Measurements from ENCODE around the gene KRT79.

Gene KRT79

GRCh38 chr12:52873513-52873831 lies 39.4 kb upstream of the KRT79 start:
- no peak overlapping the region for H3K27ac ChIP-seq (ENCODE audit: insufficient read depth, low read depth, low read length, poor library complexity, severe bottlenecking)

GRCh38 chr12:52872644-52873389 lies 38.7 kb upstream of the KRT79 start:
- Histone ChIP-seq H3K9me3 (ENCODE audit: control insufficient read depth, low read length) (no peaks in the 10 kb centered on the region), H3K4me3 (ENCODE audit: insufficient read depth, low read depth, low read length) (no peak overlapping the region), H3K36me3 (ENCODE audit: control insufficient read depth, insufficient read depth, low read length) (no peaks in the 10 kb centered on the region), H3K27me3 (ENCODE audit: control insufficient read depth, insufficient read depth, low read length, poor library complexity, severe bottlenecking) (peaks cover 26% of the 10 kb centered on the region), H3K4me1 (ENCODE audit: control insufficient read depth, insufficient read depth, low read length) (peaks cover 15% of the 10 kb centered on the region), H3K27ac (ENCODE audit: insufficient read depth, low read depth, low read length, poor library complexity, severe bottlenecking) (no peak overlapping the region)
- WGBS, 2 experiments: 83 to 84% methylated on average over 13 of the region's 13 CpGs

More at GRCh38 chr12:52873513-52873831, 39.4 kb upstream of the KRT79 start:
- Histone ChIP-seq H3K36me3 (ENCODE audit: control insufficient read depth, insufficient read depth, low read length) (no peaks in the 10 kb centered on the region), H3K9me3 (ENCODE audit: control insufficient read depth, low read length) (no peaks in the 10 kb centered on the region), H3K4me3 (ENCODE audit: insufficient read depth, low read depth, low read length) (no peak overlapping the region), H3K4me1 (ENCODE audit: control insufficient read depth, insufficient read depth, low read length) (peaks cover 16% of the 10 kb centered on the region), H3K27me3 (ENCODE audit: control insufficient read depth, insufficient read depth, low read length, poor library complexity, severe bottlenecking) (peaks cover 26% of the 10 kb centered on the region)
- 83 to 85% methylated on average over 4 of the region's 4 CpGs for WGBS, 2 experiments

GRCh38 chr12:52871291-52872039 lies 37.4 kb upstream of the KRT79 start:
- WGBS, 2 experiments: 72% methylated on average over 9 of the region's 9 CpGs
- no peaks in the 10 kb centered on the region for H3K36me3 ChIP-seq (ENCODE audit: control insufficient read depth, insufficient read depth, low read length)
- H3K9me3 ChIP-seq (ENCODE audit: control insufficient read depth, low read length): no peaks in the 10 kb centered on the region
- no peak overlapping the region for H3K27ac ChIP-seq (ENCODE audit: insufficient read depth, low read depth, low read length, poor library complexity, severe bottlenecking)
- peaks cover 26% of the 10 kb centered on the region for H3K27me3 ChIP-seq (ENCODE audit: control insufficient read depth, insufficient read depth, low read length, poor library complexity, severe bottlenecking)
- H3K4me3 ChIP-seq (ENCODE audit: insufficient read depth, low read depth, low read length): no peak overlapping the region
- peaks cover 13% of the 10 kb centered on the region for H3K4me1 ChIP-seq (ENCODE audit: control insufficient read depth, insufficient read depth, low read length)

- 37 to 42% methylated on average over 14 of the region's 14 CpGs for WGBS, 2 experiments
- Histone ChIP-seq H3K27me3 (ENCODE audit: control insufficient read depth, insufficient read depth, low read length, poor library complexity, severe bottlenecking) (peaks cover 26% of the 10 kb centered on the region), H3K4me1 (ENCODE audit: control insufficient read depth, insufficient read depth, low read length) (peaks cover 13% of the 10 kb centered on the region), H3K36me3 (ENCODE audit: control insufficient read depth, insufficient read depth, low read length) (no peaks in the 10 kb centered on the region), H3K27ac (ENCODE audit: insufficient read depth, low read depth, low read length, poor library complexity, severe bottlenecking) (no peak overlapping the region), H3K9me3 (ENCODE audit: control insufficient read depth, low read length) (no peaks in the 10 kb centered on the region), H3K4me3 (ENCODE audit: insufficient read depth, low read depth, low read length) (no peak overlapping the region)
Observed at GRCh38 chr12:52870361-52871290, 36.5 kb upstream of the KRT79 start.

- Histone ChIP-seq H3K9me3 (ENCODE audit: control insufficient read depth, low read length) (no peaks in the 10 kb centered on the region), H3K4me1 (ENCODE audit: control insufficient read depth, insufficient read depth, low read length) (no peaks in the 10 kb centered on the region), H3K27ac (ENCODE audit: insufficient read depth, low read depth, low read length, poor library complexity, severe bottlenecking) (no peak overlapping the region), H3K4me3 (ENCODE audit: insufficient read depth, low read depth, low read length) (no peak overlapping the region), H3K36me3 (ENCODE audit: control insufficient read depth, insufficient read depth, low read length) (no peaks in the 10 kb centered on the region), H3K27me3 (ENCODE audit: control insufficient read depth, insufficient read depth, low read length, poor library complexity, severe bottlenecking) (no peaks in the 10 kb centered on the region)
- 75% methylated on average over 9 of the region's 9 CpGs for WGBS, 2 experiments
Observed at GRCh38 chr12:52867642-52868041, 33.5 kb upstream of the KRT79 start.

GRCh38 chr12:52867152-52867551 lies 33.0 kb upstream of the KRT79 start:
- WGBS, 2 experiments: 95 to 96% methylated on average over 4 of the region's 5 CpGs
- no peak overlapping the region for H3K27ac ChIP-seq (ENCODE audit: insufficient read depth, low read depth, low read length, poor library complexity, severe bottlenecking)
- H3K9me3 ChIP-seq (ENCODE audit: control insufficient read depth, low read length): no peaks in the 10 kb centered on the region
- no peaks in the 10 kb centered on the region for H3K4me1 ChIP-seq (ENCODE audit: control insufficient read depth, insufficient read depth, low read length)
- H3K36me3 ChIP-seq (ENCODE audit: control insufficient read depth, insufficient read depth, low read length): no peaks in the 10 kb centered on the region
- H3K4me3 ChIP-seq (ENCODE audit: insufficient read depth, low read depth, low read length): no peak overlapping the region
- H3K27me3 ChIP-seq (ENCODE audit: control insufficient read depth, insufficient read depth, low read length, poor library complexity, severe bottlenecking): no peaks in the 10 kb centered on the region

GRCh38 chr12:52865090-52865944 lies 31.2 kb upstream of the KRT79 start:
- H3K4me1 ChIP-seq (ENCODE audit: control insufficient read depth, insufficient read depth, low read length): no peaks in the 10 kb centered on the region
- no peaks in the 10 kb centered on the region for H3K27me3 ChIP-seq (ENCODE audit: control insufficient read depth, insufficient read depth, low read length, poor library complexity, severe bottlenecking)
- H3K27ac ChIP-seq (ENCODE audit: insufficient read depth, low read depth, low read length, poor library complexity, severe bottlenecking): no peak overlapping the region
- H3K36me3 ChIP-seq (ENCODE audit: control insufficient read depth, insufficient read depth, low read length): no peaks in the 10 kb centered on the region
- 53 to 54% methylated on average over 10 of the region's 10 CpGs for WGBS, 2 experiments
- no peak overlapping the region for H3K4me3 ChIP-seq (ENCODE audit: insufficient read depth, low read depth, low read length)
- no peaks in the 10 kb centered on the region for H3K9me3 ChIP-seq (ENCODE audit: control insufficient read depth, low read length)

- Histone ChIP-seq H3K9me3 (ENCODE audit: control insufficient read depth, low read length) (no peaks in the 10 kb centered on the region), H3K27ac (ENCODE audit: insufficient read depth, low read depth, low read length, poor library complexity, severe bottlenecking) (no peak overlapping the region), H3K4me3 (ENCODE audit: insufficient read depth, low read depth, low read length) (no peak overlapping the region), H3K36me3 (ENCODE audit: control insufficient read depth, insufficient read depth, low read length) (no peaks in the 10 kb centered on the region), H3K27me3 (ENCODE audit: control insufficient read depth, insufficient read depth, low read length, poor library complexity, severe bottlenecking) (no peaks in the 10 kb centered on the region), H3K4me1 (ENCODE audit: control insufficient read depth, insufficient read depth, low read length) (no peaks in the 10 kb centered on the region)
- 86% methylated on average over 2 of the region's 2 CpGs for WGBS, 2 experiments
Observed at GRCh38 chr12:52862023-52862422, 27.9 kb upstream of the KRT79 start.

GRCh38 chr12:52861511-52861910 lies 27.4 kb upstream of the KRT79 start:
- H3K4me3 ChIP-seq (ENCODE audit: insufficient read depth, low read depth, low read length): no peak overlapping the region
- no peaks in the 10 kb centered on the region for H3K9me3 ChIP-seq (ENCODE audit: control insufficient read depth, low read length)
- 91 to 96% methylated on average over 7 of the region's 7 CpGs for WGBS, 2 experiments
- no peaks in the 10 kb centered on the region for H3K27me3 ChIP-seq (ENCODE audit: control insufficient read depth, insufficient read depth, low read length, poor library complexity, severe bottlenecking)
- no peaks in the 10 kb centered on the region for H3K4me1 ChIP-seq (ENCODE audit: control insufficient read depth, insufficient read depth, low read length)
- H3K36me3 ChIP-seq (ENCODE audit: control insufficient read depth, insufficient read depth, low read length): no peaks in the 10 kb centered on the region
- H3K27ac ChIP-seq (ENCODE audit: insufficient read depth, low read depth, low read length, poor library complexity, severe bottlenecking): no peak overlapping the region
